HepG2 (cell line): Measurements from ENCODE around the gene NAIF1. TPM values are rescaled to one million over a fixed set of nuclear protein-coding genes. Genes with fewer than 3 reads are reported as not detected.

Experiments used
- AKAP8 ChIP-seq: sonication (generic); formaldehyde crosslinking; IDR thresholded peaks from 2 replicates; pipeline ENCODE4 v1.5.1; 2020; ENCODE audit warnings: mild to moderate bottlenecking, missing genetic modification reagents
- ARNTL ChIP-seq: sonication (generic); formaldehyde crosslinking; IDR thresholded peaks from 2 replicates; pipeline ENCODE4 v1.4.0; 2020; ENCODE audit warnings: mild to moderate bottlenecking, missing genetic modification reagents
- BCL6 ChIP-seq: IDR thresholded peaks from 2 replicates; pipeline ENCODE4 v1.6.1; 2016; ENCODE audit warnings: missing genetic modification reagents, missing compliant biosample characterization
- HNF4A ChIP-seq: sonication (generic); formaldehyde crosslinking; IDR thresholded peaks from 2 replicates; pipeline ENCODE4 v1.4.0; 2020; ENCODE audit warnings: missing genetic modification reagents
- MXI1 ChIP-seq: IDR thresholded peaks from 3 replicates; pipeline ENCODE4 v1.6.1; 2012; ENCODE audit warnings: low read depth, low read length, inconsistent platforms, borderline replicate concordance
- NFYC ChIP-seq: IDR thresholded peaks from 2 replicates; pipeline ENCODE4 v1.6.1; 2016; ENCODE audit warnings: missing genetic modification reagents, missing compliant biosample characterization
- NR2F6 ChIP-seq, 2 experiments: IDR thresholded peaks; 2 replicates each; pipeline ENCODE4 v1.6.1; 2016; ENCODE audit warnings: antibody characterized with exemption in 1 of 2, mild to moderate bottlenecking in 1 of 2
- RARA ChIP-seq: IDR thresholded peaks from 2 replicates; pipeline ENCODE4 v1.6.1; 2016; ENCODE audit warnings: missing genetic modification reagents, missing compliant biosample characterization
- RBM22 ChIP-seq: fragments of 200-400 bp; formaldehyde crosslinking; optimal IDR thresholded peaks from 2 replicates; pipeline ENCODE3; 2017; ENCODE audit warnings: mild to moderate bottlenecking, low read length, moderate library complexity
- REXO4 ChIP-seq: sonication (generic); formaldehyde crosslinking; IDR thresholded peaks from 2 replicates; pipeline ENCODE4 v1.8.0; 2022; ENCODE audit warnings: missing genetic modification reagents, mild to moderate bottlenecking, borderline replicate concordance
- RXRA ChIP-seq: sonication (generic); formaldehyde crosslinking; IDR thresholded peaks from 2 replicates; pipeline ENCODE4 v1.5.1; 2020; ENCODE audit warnings: missing genetic modification reagents
- SKI ChIP-seq: fragments of 450-650 bp; IDR thresholded peaks from one replicate; pipeline ENCODE4 v1.6.1; 2018; ENCODE audit warnings: mild to moderate bottlenecking; ENCODE audit not compliant: partially characterized antibody
- STAG1 ChIP-seq: sonication (generic); formaldehyde crosslinking; IDR thresholded peaks from 2 replicates; pipeline ENCODE4 v1.4.0; 2020; ENCODE audit warnings: missing genetic modification reagents
- TBL1XR1 ChIP-seq: fragments of 150-350 bp; IDR thresholded peaks from 2 replicates; pipeline ENCODE4 v1.6.1; 2014; ENCODE audit warnings: borderline replicate concordance, low read length; ENCODE audit not compliant: partially characterized antibody
- XBP1 ChIP-seq: sonication (generic); formaldehyde crosslinking; IDR thresholded peaks from 2 replicates; pipeline ENCODE4 v1.5.0; 2020; ENCODE audit warnings: missing genetic modification reagents
- YEATS2 ChIP-seq: sonication (generic); formaldehyde crosslinking; IDR thresholded peaks from 2 replicates; pipeline ENCODE4 v1.4.0; 2020; ENCODE audit warnings: missing genetic modification reagents, borderline replicate concordance
- ZNF234 ChIP-seq: sonication (generic); formaldehyde crosslinking; conservative IDR thresholded peaks from 2 replicates; pipeline ENCODE4 v1.5.1; 2020; ENCODE audit warnings: mild to moderate bottlenecking, missing genetic modification reagents
- ZNF567 ChIP-seq: sonication (generic); formaldehyde crosslinking; IDR thresholded peaks from 2 replicates; pipeline ENCODE4 v1.8.1; 2023; ENCODE audit warnings: mild to moderate bottlenecking, missing genetic modification reagents, borderline replicate concordance
- ZNF619 ChIP-seq: sonication (generic); formaldehyde crosslinking; IDR thresholded peaks from 2 replicates; pipeline ENCODE4 v1.4.0; 2020; ENCODE audit warnings: mild to moderate bottlenecking, missing genetic modification reagents
- ZNF788 ChIP-seq: sonication (generic); formaldehyde crosslinking; IDR thresholded peaks from 2 replicates; pipeline ENCODE4 v1.5.0; 2020; ENCODE audit warnings: mild to moderate bottlenecking, missing genetic modification reagents, borderline replicate concordance
- polyA plus RNA-seq, 8 experiments: library from polyadenylated mRNA; depleted of rRNA in 3 of 8; stranded (reverse) in 7 of 8; unstranded in 1 of 8; fragments of >200 nt; fragmentation: Illumina TruSeq in 4 of 8; extraction: Trizol in 4 of 8; gene quantifications; 2 replicates each; pipeline versions ENCODE4 v1.2.1 to v1.2.3, GENCODE V29; 2011 to 2016; ENCODE audit warnings: low read depth in 4 of 8, missing spikeins in 1 of 8, mixed read lengths in 1 of 8; ENCODE audit not compliant: insufficient read depth in 1 of 8
- total RNA-seq, 5 experiments: library from RNA; depleted of rRNA; stranded (reverse); fragments of >200 nt; fragmentation: Illumina TruSeq; extraction: Trizol; gene quantifications; 2 replicates each; pipeline ENCODE4 v1.2.3, GENCODE V29; 2016; ENCODE audit warnings: low read depth in 1 of 5
- TF ChIP-seq, protein P1 (sequence below): sonication (generic); formaldehyde crosslinking; IDR thresholded peaks from 2 replicates; pipeline ENCODE4 v1.5.0; 2020; ENCODE audit warnings: mild to moderate bottlenecking, missing genetic modification reagents
- TF ChIP-seq, protein P2 (sequence below): IDR thresholded peaks from 2 replicates; pipeline ENCODE4 v1.6.1; 2016; ENCODE audit warnings: mild to moderate bottlenecking
- TF ChIP-seq, protein P3 (sequence below): sonication (generic); formaldehyde crosslinking; IDR thresholded peaks from 2 replicates; pipeline ENCODE4 v1.4.0; 2020; ENCODE audit warnings: missing genetic modification reagents
- TF ChIP-seq, protein P4 (sequence below): sonication (generic); formaldehyde crosslinking; IDR thresholded peaks from 2 replicates; pipeline ENCODE4 v1.4.0; 2020; ENCODE audit warnings: missing genetic modification reagents, borderline replicate concordance

The NAIF1 gene
- total and polyA plus RNA-seq, 2 of the 13 experiments (the other 11 are each of a cell fraction or from before 2014, with no cell fraction given), result 6.0 to 6.9 TPM

DNA sequence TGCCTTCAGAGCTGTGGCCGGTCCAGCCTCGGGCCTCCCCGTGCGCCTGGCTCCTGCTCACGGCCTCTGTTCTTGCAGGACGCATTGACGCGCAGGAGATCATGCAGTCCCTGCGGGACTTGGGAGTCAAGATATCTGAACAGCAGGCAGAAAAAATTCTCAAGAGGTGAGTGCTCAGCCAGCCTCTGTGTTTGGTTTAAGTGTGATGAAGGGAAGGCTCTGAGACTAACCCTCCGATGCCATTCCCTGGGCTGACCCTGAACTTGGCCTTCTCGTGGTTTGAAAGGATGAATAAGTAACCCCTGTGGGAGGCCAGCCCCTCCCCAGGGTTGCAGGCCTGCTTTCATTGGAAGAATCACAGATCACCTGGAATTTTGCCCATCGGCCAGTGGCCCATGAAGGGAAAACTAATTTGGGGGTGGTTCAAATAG lies 34.1 kb upstream of the NAIF1 start (continued):
- TF ChIP-seq ZNF619 (CRISPR knock-in tag), result no peak
- TF ChIP-seq XBP1, result no peak
- TF ChIP-seq TBL1XR1, result peak; percentile 43
- TF ChIP-seq, protein P1, sequence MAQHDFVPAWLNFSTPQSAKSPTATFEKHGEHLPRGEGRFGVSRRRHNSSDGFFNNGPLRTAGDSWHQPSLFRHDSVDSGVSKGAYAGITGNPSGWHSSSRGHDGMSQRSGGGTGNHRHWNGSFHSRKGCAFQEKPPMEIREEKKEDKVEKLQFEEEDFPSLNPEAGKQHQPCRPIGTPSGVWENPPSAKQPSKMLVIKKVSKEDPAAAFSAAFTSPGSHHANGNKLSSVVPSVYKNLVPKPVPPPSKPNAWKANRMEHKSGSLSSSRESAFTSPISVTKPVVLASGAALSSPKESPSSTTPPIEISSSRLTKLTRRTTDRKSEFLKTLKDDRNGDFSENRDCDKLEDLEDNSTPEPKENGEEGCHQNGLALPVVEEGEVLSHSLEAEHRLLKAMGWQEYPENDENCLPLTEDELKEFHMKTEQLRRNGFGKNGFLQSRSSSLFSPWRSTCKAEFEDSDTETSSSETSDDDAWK, result no peak
- TF ChIP-seq REXO4 (CRISPR knock-in tag), result no peak
- peak; percentile 44; the same call in 1 of the 2 replicates for TF ChIP-seq BCL6 (CRISPR knock-in tag)
- TF ChIP-seq STAG1 (CRISPR knock-in tag), result no peak
- peak; percentile 70 for TF ChIP-seq SKI
- TF ChIP-seq, protein P2, sequence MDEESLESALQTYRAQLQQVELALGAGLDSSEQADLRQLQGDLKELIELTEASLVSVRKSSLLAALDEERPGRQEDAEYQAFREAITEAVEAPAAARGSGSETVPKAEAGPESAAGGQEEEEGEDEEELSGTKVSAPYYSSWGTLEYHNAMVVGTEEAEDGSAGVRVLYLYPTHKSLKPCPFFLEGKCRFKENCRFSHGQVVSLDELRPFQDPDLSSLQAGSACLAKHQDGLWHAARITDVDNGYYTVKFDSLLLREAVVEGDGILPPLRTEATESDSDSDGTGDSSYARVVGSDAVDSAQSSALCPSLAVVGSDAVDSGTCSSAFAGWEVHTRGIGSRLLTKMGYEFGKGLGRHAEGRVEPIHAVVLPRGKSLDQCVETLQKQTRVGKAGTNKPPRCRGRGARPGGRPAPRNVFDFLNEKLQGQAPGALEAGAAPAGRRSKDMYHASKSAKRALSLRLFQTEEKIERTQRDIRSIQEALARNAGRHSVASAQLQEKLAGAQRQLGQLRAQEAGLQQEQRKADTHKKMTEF (CRISPR knock-in tag), result no peak
- peak; percentile 43; the same call in 1 of the 2 replicates for TF ChIP-seq HNF4A (CRISPR knock-in tag)
- no peak for TF ChIP-seq ZNF567 (CRISPR knock-in tag)
- TF ChIP-seq MXI1, result 0 out of 3 replicates have a peak, but pooled peaks have one; percentile 8
- TF ChIP-seq RXRA (CRISPR knock-in tag), result peak; percentile 48; the same call in 1 of the 2 replicates
- TF ChIP-seq RARA (CRISPR knock-in tag), result peak; percentile 80
- 0 out of 2 replicates have a peak, but pooled peaks have one; percentile 44 for TF ChIP-seq ARNTL
- no peak for TF ChIP-seq AKAP8
- no peak for TF ChIP-seq ZNF788
- TF ChIP-seq ZNF234 (CRISPR knock-in tag), result no peak
- TF ChIP-seq YEATS2 (CRISPR knock-in tag), result no peak
- TF ChIP-seq, protein P3, sequence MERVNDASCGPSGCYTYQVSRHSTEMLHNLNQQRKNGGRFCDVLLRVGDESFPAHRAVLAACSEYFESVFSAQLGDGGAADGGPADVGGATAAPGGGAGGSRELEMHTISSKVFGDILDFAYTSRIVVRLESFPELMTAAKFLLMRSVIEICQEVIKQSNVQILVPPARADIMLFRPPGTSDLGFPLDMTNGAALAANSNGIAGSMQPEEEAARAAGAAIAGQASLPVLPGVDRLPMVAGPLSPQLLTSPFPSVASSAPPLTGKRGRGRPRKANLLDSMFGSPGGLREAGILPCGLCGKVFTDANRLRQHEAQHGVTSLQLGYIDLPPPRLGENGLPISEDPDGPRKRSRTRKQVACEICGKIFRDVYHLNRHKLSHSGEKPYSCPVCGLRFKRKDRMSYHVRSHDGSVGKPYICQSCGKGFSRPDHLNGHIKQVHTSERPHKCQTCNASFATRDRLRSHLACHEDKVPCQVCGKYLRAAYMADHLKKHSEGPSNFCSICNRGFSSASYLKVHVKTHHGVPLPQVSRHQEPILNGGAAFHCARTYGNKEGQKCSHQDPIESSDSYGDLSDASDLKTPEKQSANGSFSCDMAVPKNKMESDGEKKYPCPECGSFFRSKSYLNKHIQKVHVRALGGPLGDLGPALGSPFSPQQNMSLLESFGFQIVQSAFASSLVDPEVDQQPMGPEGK, result peak; percentile 59
- TF ChIP-seq NR2F6 (IDR thresholded peaks at IDR 0.05), result peak; percentile 36; the same call in 1 of the 2 replicates
- TF ChIP-seq NR2F6 (CRISPR knock-in tag; IDR thresholded peaks at IDR 0.05), result no peak
- TF ChIP-seq NFYC, result no peak
- peak; percentile 78 for TF ChIP-seq RBM22
- TF ChIP-seq, protein P4, sequence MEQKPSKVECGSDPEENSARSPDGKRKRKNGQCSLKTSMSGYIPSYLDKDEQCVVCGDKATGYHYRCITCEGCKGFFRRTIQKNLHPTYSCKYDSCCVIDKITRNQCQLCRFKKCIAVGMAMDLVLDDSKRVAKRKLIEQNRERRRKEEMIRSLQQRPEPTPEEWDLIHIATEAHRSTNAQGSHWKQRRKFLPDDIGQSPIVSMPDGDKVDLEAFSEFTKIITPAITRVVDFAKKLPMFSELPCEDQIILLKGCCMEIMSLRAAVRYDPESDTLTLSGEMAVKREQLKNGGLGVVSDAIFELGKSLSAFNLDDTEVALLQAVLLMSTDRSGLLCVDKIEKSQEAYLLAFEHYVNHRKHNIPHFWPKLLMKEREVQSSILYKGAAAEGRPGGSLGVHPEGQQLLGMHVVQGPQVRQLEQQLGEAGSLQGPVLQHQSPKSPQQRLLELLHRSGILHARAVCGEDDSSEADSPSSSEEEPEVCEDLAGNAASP, result peak; percentile 46; the same call in 1 of the 2 replicates
